ENCODE results near the gene CARD11. TPM values are rescaled to one million over a fixed set of nuclear protein-coding genes. Genes with fewer than 3 reads are reported as not detected.

The CARD11 gene
- polyA plus RNA-seq, 1 donor: 4.8 TPM

- Histone ChIP-seq H3K27me3 (ENCODE audit: control insufficient read depth, insufficient read depth, low read length) (no peaks in the 10 kb centered on the region), H3K9me3 (ENCODE audit: control insufficient read depth, low read depth, low read length) (no peaks in the 10 kb centered on the region), H3K4me1 (ENCODE audit: control insufficient read depth, insufficient read depth, low read length) (no peaks in the 10 kb centered on the region), H3K36me3 (ENCODE audit: control insufficient read depth, insufficient read depth, low read length) (no peaks in the 10 kb centered on the region), H3K4me3 (ENCODE audit: low read length) (no peak overlapping the region), H3K27ac (ENCODE audit: low read length) (no peak overlapping the region)
- no peak for DNase-seq
- no CpG with 5 or more reads among the region's 17 CpGs for WGBS (ENCODE audit: insufficient coverage, low lambda C conversion rate)
Observed at GRCh38 chr7:2909043-2909442, 134.6 kb downstream of the CARD11 start.

DNA sequence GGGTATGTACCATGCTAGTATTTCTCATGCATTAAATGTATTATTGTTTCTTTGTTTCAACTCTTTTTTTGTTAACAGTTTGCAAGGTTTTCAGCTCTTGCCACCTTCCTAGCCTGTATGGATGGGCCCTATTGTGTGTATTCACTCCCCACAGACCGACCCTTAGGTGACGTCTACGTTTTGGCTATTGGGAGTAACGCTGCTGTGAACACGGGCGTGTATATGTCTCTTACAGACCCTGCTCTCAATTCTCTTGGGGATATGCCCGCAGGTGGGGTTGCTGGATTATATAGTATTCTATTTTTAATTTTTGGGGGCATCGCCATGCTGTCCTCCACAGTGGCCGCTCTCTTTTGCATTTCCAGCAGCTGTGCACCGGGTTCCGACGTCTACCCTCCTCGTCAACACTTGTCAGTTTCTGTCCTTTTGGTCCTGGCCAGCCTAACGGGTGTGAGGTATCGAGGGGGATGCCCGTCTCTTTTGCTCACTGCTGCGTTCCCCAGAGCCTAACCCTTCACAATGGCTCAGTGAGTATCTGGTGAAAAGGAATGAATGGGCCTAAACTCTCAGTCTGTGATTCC is 135.5 kb downstream of the CARD11 start:
- no peaks in the 10 kb centered on the region for H3K4me1 ChIP-seq (ENCODE audit: control insufficient read depth, insufficient read depth, low read length)
- no peak overlapping the region for H3K4me3 ChIP-seq (ENCODE audit: low read length)
- no peak for DNase-seq
- no CpG with 5 or more reads among the region's 17 CpGs for WGBS (ENCODE audit: insufficient coverage, low lambda C conversion rate)
- no peaks in the 10 kb centered on the region for H3K36me3 ChIP-seq (ENCODE audit: control insufficient read depth, insufficient read depth, low read length)
- H3K27ac ChIP-seq (ENCODE audit: low read length): no peak overlapping the region
- H3K27me3 ChIP-seq (ENCODE audit: control insufficient read depth, insufficient read depth, low read length): no peaks in the 10 kb centered on the region
- H3K9me3 ChIP-seq (ENCODE audit: control insufficient read depth, low read depth, low read length): no peaks in the 10 kb centered on the region

GRCh38 chr7:2906197-2906931 is 137.3 kb downstream of the CARD11 start:
- no peak for DNase-seq
- no peak overlapping the region for H3K4me3 ChIP-seq (ENCODE audit: low read length)
- H3K9me3 ChIP-seq (ENCODE audit: control insufficient read depth, low read depth, low read length): peaks cover 2% of the 10 kb centered on the region
- WGBS (ENCODE audit: insufficient coverage, low lambda C conversion rate): no CpG with 5 or more reads among the region's 39 CpGs
- H3K27ac ChIP-seq (ENCODE audit: low read length): no peak overlapping the region
- no peaks in the 10 kb centered on the region for H3K4me1 ChIP-seq (ENCODE audit: control insufficient read depth, insufficient read depth, low read length)
- H3K36me3 ChIP-seq (ENCODE audit: control insufficient read depth, insufficient read depth, low read length): no peaks in the 10 kb centered on the region
- H3K27me3 ChIP-seq (ENCODE audit: control insufficient read depth, insufficient read depth, low read length): no peaks in the 10 kb centered on the region

DNA sequence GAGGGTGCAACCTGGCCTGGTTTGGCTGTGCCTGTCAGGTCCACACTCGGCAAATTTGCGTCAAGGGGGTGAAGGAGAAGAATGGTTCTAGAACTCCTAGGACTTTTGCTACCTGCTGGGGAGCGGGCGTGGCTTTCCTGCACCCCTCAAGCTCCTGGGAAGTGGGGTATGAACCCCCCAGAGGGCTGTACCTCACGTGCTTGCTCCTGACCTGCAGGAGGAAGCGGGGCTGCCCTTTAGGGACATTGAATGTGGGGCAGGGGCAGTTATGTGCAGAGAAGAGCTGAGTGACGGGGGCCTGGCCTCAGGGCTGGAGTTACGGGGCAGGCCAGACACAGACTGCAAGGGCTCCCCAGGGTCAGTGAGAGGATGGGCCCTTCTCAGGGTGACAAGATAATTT is 138.2 kb downstream of the CARD11 start:
- no CpG with 5 or more reads among the region's 8 CpGs for WGBS (ENCODE audit: insufficient coverage, low lambda C conversion rate)
- H3K27me3 ChIP-seq (ENCODE audit: control insufficient read depth, insufficient read depth, low read length): no peaks in the 10 kb centered on the region

DNA sequence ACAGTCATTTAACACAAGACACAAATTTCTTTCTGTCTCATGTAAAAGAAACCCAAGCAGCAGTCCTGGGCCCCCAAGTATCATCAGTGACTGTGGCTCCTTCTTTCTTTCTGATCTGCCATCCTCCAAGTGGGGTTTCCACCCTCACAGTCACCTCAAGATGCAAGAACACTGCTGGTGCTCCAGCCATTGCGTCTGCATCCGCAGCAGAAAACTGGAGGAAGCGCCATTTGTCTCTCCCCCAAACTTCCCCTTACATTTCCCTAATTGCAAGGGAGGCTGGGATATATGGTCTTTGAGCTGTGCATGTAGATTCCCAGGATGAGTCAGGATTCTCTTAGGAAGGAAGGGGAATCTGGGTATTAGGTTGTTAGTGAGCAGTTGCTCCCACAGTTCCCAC is 138.6 kb downstream of the CARD11 start:
- H3K4me1 ChIP-seq (ENCODE audit: control insufficient read depth, insufficient read depth, low read length): no peaks in the 10 kb centered on the region
- no peak for DNase-seq
- WGBS (ENCODE audit: insufficient coverage, low lambda C conversion rate): no CpG with 5 or more reads among the region's 3 CpGs
- H3K27ac ChIP-seq (ENCODE audit: low read length): no peak overlapping the region
- H3K9me3 ChIP-seq (ENCODE audit: control insufficient read depth, low read depth, low read length): peaks cover 2% of the 10 kb centered on the region
- no peaks in the 10 kb centered on the region for H3K27me3 ChIP-seq (ENCODE audit: control insufficient read depth, insufficient read depth, low read length)
- H3K4me3 ChIP-seq (ENCODE audit: low read length): no peak overlapping the region
- H3K36me3 ChIP-seq (ENCODE audit: control insufficient read depth, insufficient read depth, low read length): no peaks in the 10 kb centered on the region

More for the DNA sequence above, 138.2 kb downstream of the CARD11 start:
- Histone ChIP-seq H3K4me1 (ENCODE audit: control insufficient read depth, insufficient read depth, low read length) (no peaks in the 10 kb centered on the region), H3K4me3 (ENCODE audit: low read length) (no peak overlapping the region), H3K9me3 (ENCODE audit: control insufficient read depth, low read depth, low read length) (peaks cover 2% of the 10 kb centered on the region), H3K36me3 (ENCODE audit: control insufficient read depth, insufficient read depth, low read length) (no peaks in the 10 kb centered on the region), H3K27ac (ENCODE audit: low read length) (no peak overlapping the region)
- DNase-seq: no peak

DNA sequence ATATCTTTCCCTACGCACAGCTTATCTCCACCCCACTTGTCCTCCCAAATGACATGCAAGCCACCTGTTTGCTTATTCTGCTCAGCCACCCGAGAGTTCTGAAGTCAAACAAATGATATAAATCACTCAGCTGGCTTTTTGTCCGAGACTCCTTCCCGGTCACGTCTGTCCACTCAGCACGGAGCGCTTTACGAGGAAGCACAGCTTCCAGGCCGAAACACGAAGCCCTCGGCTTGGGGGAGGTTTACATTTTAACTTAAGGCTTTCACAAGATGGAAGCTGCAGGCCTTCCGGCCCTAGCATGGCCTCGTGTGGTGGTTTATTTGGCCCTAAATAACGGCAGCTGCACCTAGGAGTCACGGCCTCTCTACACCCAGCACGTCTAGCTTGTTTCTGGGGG is 139.5 kb downstream of the CARD11 start:
- WGBS (ENCODE audit: insufficient coverage, low lambda C conversion rate): 20% methylated on average over 1 of the region's 16 CpGs
- no peak overlapping the region for H3K4me3 ChIP-seq (ENCODE audit: low read length)
- H3K4me1 ChIP-seq (ENCODE audit: control insufficient read depth, insufficient read depth, low read length): no peaks in the 10 kb centered on the region
- H3K9me3 ChIP-seq (ENCODE audit: control insufficient read depth, low read depth, low read length): peaks cover 2% of the 10 kb centered on the region
- no peak overlapping the region for H3K27ac ChIP-seq (ENCODE audit: low read length)
- DNase-seq: no peak
- no peaks in the 10 kb centered on the region for H3K36me3 ChIP-seq (ENCODE audit: control insufficient read depth, insufficient read depth, low read length)
- H3K27me3 ChIP-seq (ENCODE audit: control insufficient read depth, insufficient read depth, low read length): no peaks in the 10 kb centered on the region

GRCh38 chr7:2903682-2904162 is 139.9 kb downstream of the CARD11 start:
- H3K4me3 ChIP-seq (ENCODE audit: low read length): no peak overlapping the region
- no peaks in the 10 kb centered on the region for H3K27me3 ChIP-seq (ENCODE audit: control insufficient read depth, insufficient read depth, low read length)
- no CpG with 5 or more reads among the region's 15 CpGs for WGBS (ENCODE audit: insufficient coverage, low lambda C conversion rate)
- H3K9me3 ChIP-seq (ENCODE audit: control insufficient read depth, low read depth, low read length): peaks cover 2% of the 10 kb centered on the region
- no peaks in the 10 kb centered on the region for H3K36me3 ChIP-seq (ENCODE audit: control insufficient read depth, insufficient read depth, low read length)
- no peak overlapping the region for H3K27ac ChIP-seq (ENCODE audit: low read length)
- DNase-seq: no peak
- no peaks in the 10 kb centered on the region for H3K4me1 ChIP-seq (ENCODE audit: control insufficient read depth, insufficient read depth, low read length)

GRCh38 chr7:2897023-2897422 is 146.6 kb downstream of the CARD11 start:
- no CpG with 5 or more reads among the region's 13 CpGs for WGBS (ENCODE audit: insufficient coverage, low lambda C conversion rate)
- DNase-seq: no peak
- Histone ChIP-seq H3K27ac (ENCODE audit: low read length) (no peak overlapping the region), H3K27me3 (ENCODE audit: control insufficient read depth, insufficient read depth, low read length) (no peaks in the 10 kb centered on the region), H3K4me3 (ENCODE audit: low read length) (no peak overlapping the region), H3K9me3 (ENCODE audit: control insufficient read depth, low read depth, low read length) (peaks cover 2% of the 10 kb centered on the region), H3K4me1 (ENCODE audit: control insufficient read depth, insufficient read depth, low read length) (no peaks in the 10 kb centered on the region), H3K36me3 (ENCODE audit: control insufficient read depth, insufficient read depth, low read length) (no peaks in the 10 kb centered on the region)

DNA sequence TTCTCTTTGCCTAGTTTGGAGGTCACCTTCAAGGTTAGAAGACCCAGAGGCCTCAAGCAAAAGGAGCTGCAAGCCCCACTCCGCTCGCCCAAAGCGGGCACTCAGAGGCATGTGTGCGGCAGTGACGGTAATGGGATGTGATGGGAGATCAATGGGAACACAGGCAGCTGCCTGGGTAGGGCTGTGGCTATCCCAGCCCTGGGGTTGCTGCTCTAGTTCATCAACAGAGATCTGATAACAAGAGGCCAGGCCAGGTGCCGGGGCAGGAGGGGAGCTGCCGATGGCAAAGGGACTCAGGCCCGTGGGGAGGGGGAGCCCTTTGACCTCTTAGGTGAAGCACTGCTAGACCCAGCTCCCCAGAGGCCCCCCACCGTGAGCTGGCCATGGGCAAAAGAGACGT is 147.5 kb downstream of the CARD11 start:
- Histone ChIP-seq H3K9me3 (ENCODE audit: control insufficient read depth, low read depth, low read length) (no peaks in the 10 kb centered on the region), H3K4me3 (ENCODE audit: low read length) (no peak overlapping the region), H3K4me1 (ENCODE audit: control insufficient read depth, insufficient read depth, low read length) (no peaks in the 10 kb centered on the region), H3K27ac (ENCODE audit: low read length) (no peak overlapping the region), H3K27me3 (ENCODE audit: control insufficient read depth, insufficient read depth, low read length) (no peaks in the 10 kb centered on the region), H3K36me3 (ENCODE audit: control insufficient read depth, insufficient read depth, low read length) (no peaks in the 10 kb centered on the region)
- no CpG with 5 or more reads among the region's 10 CpGs for WGBS (ENCODE audit: insufficient coverage, low lambda C conversion rate)
- DNase-seq: no peak

DNA sequence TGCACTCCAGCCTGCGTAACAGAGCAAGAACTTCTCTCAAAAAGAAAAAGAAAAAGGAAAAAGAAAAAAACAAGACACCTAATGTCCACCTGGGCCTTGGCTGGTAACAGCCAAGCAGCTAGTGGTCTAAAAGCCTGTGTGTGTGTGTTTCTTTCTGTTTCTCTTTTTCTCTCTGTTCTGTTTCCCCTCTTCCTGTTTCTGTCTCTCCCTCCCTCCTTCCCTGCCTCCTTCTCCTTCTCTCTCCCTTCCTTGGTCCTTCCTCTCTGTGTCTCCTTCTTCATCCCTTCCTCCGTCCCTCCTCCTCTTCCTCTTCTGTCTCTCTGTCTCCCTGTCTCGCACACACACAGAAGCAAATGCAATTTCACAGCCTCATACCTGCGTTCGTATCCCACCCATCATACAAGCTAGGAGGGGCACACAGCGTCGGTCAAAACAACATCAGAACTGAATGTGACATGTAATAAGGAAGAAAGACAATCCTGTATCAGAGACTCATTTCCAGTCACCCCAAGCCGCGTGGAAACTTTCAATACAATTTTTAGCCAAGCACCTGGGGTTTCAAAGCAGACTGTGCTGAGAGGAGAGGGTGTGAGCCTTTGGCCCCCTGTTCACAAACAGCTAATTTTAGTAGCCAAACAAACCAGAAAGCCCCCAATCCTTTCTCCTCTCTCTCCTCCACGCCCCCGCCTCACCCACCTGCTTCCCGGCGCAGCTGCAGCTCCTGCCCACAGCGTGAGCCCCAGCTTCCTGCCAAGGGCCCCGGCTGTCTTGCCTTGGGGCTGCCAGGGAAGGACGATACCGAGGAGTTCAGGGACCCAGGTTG is 149.3 kb downstream of the CARD11 start:
- Histone ChIP-seq H3K27ac (ENCODE audit: low read length) (no peak overlapping the region), H3K4me3 (ENCODE audit: low read length) (no peak overlapping the region)

More for the DNA sequence above, 149.3 kb downstream of the CARD11 start:
- DNase-seq: no peak
- Histone ChIP-seq H3K4me1 (ENCODE audit: control insufficient read depth, insufficient read depth, low read length) (no peaks in the 10 kb centered on the region), H3K36me3 (ENCODE audit: control insufficient read depth, insufficient read depth, low read length) (no peaks in the 10 kb centered on the region), H3K27me3 (ENCODE audit: control insufficient read depth, insufficient read depth, low read length) (no peaks in the 10 kb centered on the region), H3K9me3 (ENCODE audit: control insufficient read depth, low read depth, low read length) (no peaks in the 10 kb centered on the region)
- WGBS (ENCODE audit: insufficient coverage, low lambda C conversion rate): 100% methylated on average over 2 of the region's 17 CpGs
